GM23248 (cell line): ENCODE results near the gene SRPK3. TPM values are rescaled to one million over a fixed set of nuclear protein-coding genes. Genes with fewer than 3 reads are reported as not detected.

ENCODE experiments used
- DNase-seq: peaks from one replicate; pipeline ENCODE4 v3.0.0-alpha.2; 2015
- H2AFZ ChIP-seq: fragments of 200-600 bp; sonication (generic); 2 replicates; pipeline ENCODE4 v1.6.1; 2016; ENCODE audit warnings: antibody characterized with exemption
- H3F3A ChIP-seq: fragments of 200-600 bp; sonication (generic); 2 replicates; pipeline ENCODE4 v1.6.1; 2016; ENCODE audit warnings: mild to moderate bottlenecking, antibody characterized with exemption, mixed run types; ENCODE audit not compliant: insufficient read depth
- H3K27ac ChIP-seq: fragments of 200-600 bp; sonication (generic); 2 replicates; pipeline ENCODE4 v1.5.1; 2016; ENCODE audit warnings: mild to moderate bottlenecking
- H3K27me3 ChIP-seq: fragments of 200-600 bp; sonication (generic); replicated peaks from 2 replicates; pipeline ENCODE4 v1.6.1; 2016; ENCODE audit warnings: mild to moderate bottlenecking; ENCODE audit not compliant: insufficient read depth
- H3K36me3 ChIP-seq: fragments of 200-600 bp; sonication (generic); 2 replicates; pipeline ENCODE4 v1.6.1; 2016; ENCODE audit warnings: low read depth, mild to moderate bottlenecking
- H3K4me1 ChIP-seq: fragments of 200-600 bp; sonication (generic); 2 replicates; pipeline ENCODE4 v1.6.1; 2016; ENCODE audit warnings: mild to moderate bottlenecking; ENCODE audit not compliant: insufficient read depth
- H3K4me2 ChIP-seq: fragments of 200-600 bp; sonication (generic); one replicate; pipeline ENCODE4 v1.6.1; 2016; ENCODE audit warnings: mild to moderate bottlenecking; ENCODE audit not compliant: unreplicated experiment
- H3K4me3 ChIP-seq: fragments of 200-600 bp; sonication (generic); 2 replicates; pipeline ENCODE4 v1.5.1; 2016; ENCODE audit warnings: mild to moderate bottlenecking
- H3K79me2 ChIP-seq: fragments of 200-600 bp; sonication (generic); 2 replicates; pipeline ENCODE4 v1.6.1; 2016; ENCODE audit warnings: mild to moderate bottlenecking; ENCODE audit not compliant: insufficient read depth
- H3K9ac ChIP-seq: fragments of 200-600 bp; sonication (generic); 2 replicates; pipeline ENCODE4 v1.6.1; 2016; ENCODE audit warnings: mild to moderate bottlenecking
- H3K9me2 ChIP-seq: fragments of 200-600 bp; sonication (generic); 2 replicates; pipeline ENCODE4 v1.6.1; 2016; ENCODE audit warnings: mixed run types, mild to moderate bottlenecking, moderate library complexity; ENCODE audit not compliant: insufficient read depth
- H3K9me3 ChIP-seq: fragments of 200-600 bp; sonication (generic); one replicate; pipeline ENCODE4 v1.6.1; 2017; ENCODE audit warnings: low read depth
- H4K20me1 ChIP-seq: fragments of 200-600 bp; sonication (generic); 2 replicates; pipeline ENCODE4 v1.6.0; 2016; ENCODE audit not compliant: insufficient read depth
- EZH2 ChIP-seq: fragments of 200-600 bp; sonication (generic); IDR thresholded peaks from 2 replicates; pipeline ENCODE4 v1.6.1; 2018; ENCODE audit warnings: antibody characterized with exemption, mild to moderate bottlenecking; ENCODE audit not compliant: insufficient read depth, poor library complexity, severe bottlenecking
- EZH2phosphoT487 ChIP-seq: fragments of 200-600 bp; sonication (generic); IDR thresholded peaks from 2 replicates; pipeline ENCODE4 v1.6.1; 2018; ENCODE audit warnings: antibody characterized with exemption, moderate library complexity, mild to moderate bottlenecking, low read depth; ENCODE audit not compliant: insufficient read depth
- WGBS, 2 experiments: methylation state at CpG; one replicate each; pipeline ENCODE4 v1.1.6; 2015 to 2017; ENCODE audit warnings: low lambda C conversion rate in 2 of 2, low coverage in 1 of 2; ENCODE audit errors: missing lambda C conversion rate in 2 of 2; 5-methylcytosine and 5-hydroxymethylcytosine counted together
- in situ Hi-C: fragments of 300-500 bp; cut with MboI; formaldehyde crosslinking; loops from 2 replicates; pipeline ENCODE4 v1.15.0; 2020
- polyA plus RNA-seq: library from polyadenylated mRNA; unstranded; fragments of >200 nt; fragmentation: Nextera tagmentation; extraction: Ambion mirVana; gene quantifications from 2 replicates; pipeline ENCODE4 v1.2.1, GENCODE V29; 2016
- total RNA-seq: library from RNA; depleted of rRNA; stranded (reverse); fragments of >200 nt; shearing (Covaris generic); gene quantifications from 2 replicates; pipeline ENCODE4 v1.2.3, GENCODE V29; 2014

SRPK3 gene
- total and polyA plus RNA-seq, 2 experiments from 2014 or later, result 0.53 to 0.86 TPM

- H3K27ac ChIP-seq, result no peak overlapping the region
- H3K4me1 ChIP-seq, result no peaks in the 10 kb centered on the region
- no peaks in the 10 kb centered on the region for H3K79me2 ChIP-seq
- no peak for TF ChIP-seq EZH2
- TF ChIP-seq EZH2phosphoT487, result no peak
- H3K9ac ChIP-seq, result no peak overlapping the region
- H3K27me3 ChIP-seq, result no peaks in the 10 kb centered on the region
- H3F3A ChIP-seq, result no peaks in the 10 kb centered on the region
- no peak overlapping the region for H3K4me2 ChIP-seq
- H4K20me1 ChIP-seq, result no peaks in the 10 kb centered on the region
- H3K4me3 ChIP-seq, result no peak overlapping the region
- H3K9me2 ChIP-seq, result no peaks in the 10 kb centered on the region
- H3K9me3 ChIP-seq, result no peaks in the 10 kb centered on the region
- no peaks in the 10 kb centered on the region for H3K36me3 ChIP-seq
- in situ Hi-C loops, result no loop called here
- 59 to 84% methylated on average over 7 to 13 of the region's 14 CpGs for WGBS, 2 experiments
- H2AFZ ChIP-seq, result no peak overlapping the region
- no peak for DNase-seq
Observed at GRCh38 chrX:153802513-153803045, 21.7 kb downstream of the SRPK3 start.

GRCh38 chrX:153803211-153804099 lies 22.6 kb downstream of the SRPK3 start:
- Histone ChIP-seq H2AFZ (no peak overlapping the region), H3K27ac (no peak overlapping the region), H3F3A (no peaks in the 10 kb centered on the region), H3K9me2 (no peaks in the 10 kb centered on the region), H3K9ac (no peak overlapping the region), H3K9me3 (no peaks in the 10 kb centered on the region), H4K20me1 (no peaks in the 10 kb centered on the region), H3K4me1 (no peaks in the 10 kb centered on the region), H3K4me3 (no peak overlapping the region), H3K27me3 (no peaks in the 10 kb centered on the region), H3K79me2 (no peaks in the 10 kb centered on the region), H3K36me3 (no peaks in the 10 kb centered on the region), H3K4me2 (no peak overlapping the region)
- 85 to 93% methylated on average over 4 to 55 of the region's 87 CpGs for WGBS, 2 experiments
- TF ChIP-seq EZH2, result no peak
- TF ChIP-seq EZH2phosphoT487, result no peak
- in situ Hi-C loops, result no loop called here
- no peak for DNase-seq

- in situ Hi-C loops, result no loop called here
- no peaks in the 10 kb centered on the region for H3K4me1 ChIP-seq
Observed at GRCh38 chrX:153804100-153804595, 23.3 kb downstream of the SRPK3 start.

GRCh38 chrX:153804621-153805020 lies 23.8 kb downstream of the SRPK3 start:
- H3K9ac ChIP-seq, result no peak overlapping the region
- in situ Hi-C loops, result no loop called here
- H2AFZ ChIP-seq, result no peak overlapping the region
- H3K4me2 ChIP-seq, result no peak overlapping the region
- no peaks in the 10 kb centered on the region for H4K20me1 ChIP-seq
- H3K27ac ChIP-seq, result no peak overlapping the region
- H3K4me3 ChIP-seq, result no peak overlapping the region
- H3K27me3 ChIP-seq, result no peaks in the 10 kb centered on the region
- H3K4me1 ChIP-seq, result no peaks in the 10 kb centered on the region
- H3F3A ChIP-seq, result no peaks in the 10 kb centered on the region
- WGBS, 2 experiments, result 78 to 100% methylated on average over 10 to 20 of the region's 25 CpGs
- TF ChIP-seq EZH2 (no peak), EZH2phosphoT487 (no peak)
- DNase-seq, result no peak
- no peaks in the 10 kb centered on the region for H3K9me2 ChIP-seq
- no peaks in the 10 kb centered on the region for H3K36me3 ChIP-seq
- no peaks in the 10 kb centered on the region for H3K79me2 ChIP-seq
- no peaks in the 10 kb centered on the region for H3K9me3 ChIP-seq

More at GRCh38 chrX:153804100-153804595, 23.3 kb downstream of the SRPK3 start:
- Histone ChIP-seq H3K9me2 (no peaks in the 10 kb centered on the region), H3K36me3 (no peaks in the 10 kb centered on the region), H3K4me2 (no peak overlapping the region), H3K79me2 (no peaks in the 10 kb centered on the region), H2AFZ (no peak overlapping the region), H3K9me3 (no peaks in the 10 kb centered on the region), H3K27ac (no peak overlapping the region), H3F3A (no peaks in the 10 kb centered on the region), H3K4me3 (no peak overlapping the region), H3K9ac (no peak overlapping the region), H4K20me1 (no peaks in the 10 kb centered on the region), H3K27me3 (no peaks in the 10 kb centered on the region)
- no peak for TF ChIP-seq EZH2
- no peak for TF ChIP-seq EZH2phosphoT487
- 93 to 95% methylated on average over 3 to 31 of the region's 34 CpGs for WGBS, 2 experiments
- DNase-seq, result no peak
